HL-60 (cell line): ENCODE data around the gene UBE2G1.

Experiments
- DNase-seq, 2 experiments: peaks; one replicate each; pipeline ENCODE4 v3.0.0-alpha.2; 2010 to 2020; ENCODE audit warnings: low read depth in 1 of 2, low spot score in 1 of 2
- H3K27ac ChIP-seq: fragments of 250-450 bp; sonication (Bioruptor Pico); replicated peaks from 2 replicates; pipeline ENCODE4 v1.5.1; 2020; ENCODE audit warnings: mild to moderate bottlenecking, moderate library complexity
- H3K27me3 ChIP-seq: fragments of 250-450 bp; sonication (Bioruptor Pico); 2 replicates; pipeline ENCODE4 v1.5.1; 2021; ENCODE audit warnings: mild to moderate bottlenecking, moderate library complexity; ENCODE audit not compliant: insufficient read depth, poor library complexity, severe bottlenecking
- H3K4me3 ChIP-seq: replicated peaks from 2 replicates; pipeline ENCODE4 v1.5.1; 2011; ENCODE audit warnings: mild to moderate bottlenecking, control low read depth, low read length; ENCODE audit not compliant: insufficient read depth
- CTCF ChIP-seq: IDR thresholded peaks from one replicate; pipeline ENCODE4 v1.5.1; 2011; ENCODE audit warnings: low read length, control low read depth, inconsistent platforms; ENCODE audit not compliant: insufficient read depth
- GABPA ChIP-seq: IDR thresholded peaks from 2 replicates; pipeline ENCODE4 v1.6.1; 2012; ENCODE audit warnings: low read depth
- POLR2AphosphoS5 ChIP-seq: IDR thresholded peaks from 2 replicates; pipeline ENCODE4 v1.6.1; 2012; ENCODE audit warnings: low read depth
- SPI1 ChIP-seq: IDR thresholded peaks from 2 replicates; pipeline ENCODE4 v1.6.1; 2012; ENCODE audit warnings: low read depth, mild to moderate bottlenecking, borderline replicate concordance
- TF ChIP-seq, protein P1 (sequence below): IDR thresholded peaks from 2 replicates; pipeline ENCODE4 v1.6.1; 2012; ENCODE audit warnings: low read depth; ENCODE audit not compliant: insufficient replicate concordance

Gene UBE2G1

DNA sequence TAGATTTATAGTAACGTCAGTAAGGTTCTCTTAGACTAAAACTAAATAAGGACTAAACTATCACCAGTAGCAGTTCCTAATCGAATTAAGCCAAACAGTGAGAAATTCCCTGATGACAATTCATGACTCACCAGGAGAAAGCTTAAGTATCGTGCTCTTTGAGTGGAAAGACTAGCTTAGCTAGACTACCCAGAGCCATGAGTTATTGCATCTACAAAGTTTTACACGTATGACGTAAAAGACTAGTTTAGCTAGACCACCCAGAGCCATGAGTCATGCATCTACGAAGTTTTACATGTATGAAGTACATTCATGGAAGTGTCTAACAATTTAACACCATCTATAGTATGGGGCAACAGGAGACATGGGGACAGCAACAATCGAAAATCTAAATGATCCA, 36.6 kb downstream of the UBE2G1 start:
- TF ChIP-seq GABPA (no peak), POLR2AphosphoS5 (no peak)
- Histone ChIP-seq H3K27ac (no peak overlapping the region), H3K4me3 (no peak overlapping the region), H3K27me3 (no peaks in the 10 kb centered on the region)
- no peak for DNase-seq

DNA sequence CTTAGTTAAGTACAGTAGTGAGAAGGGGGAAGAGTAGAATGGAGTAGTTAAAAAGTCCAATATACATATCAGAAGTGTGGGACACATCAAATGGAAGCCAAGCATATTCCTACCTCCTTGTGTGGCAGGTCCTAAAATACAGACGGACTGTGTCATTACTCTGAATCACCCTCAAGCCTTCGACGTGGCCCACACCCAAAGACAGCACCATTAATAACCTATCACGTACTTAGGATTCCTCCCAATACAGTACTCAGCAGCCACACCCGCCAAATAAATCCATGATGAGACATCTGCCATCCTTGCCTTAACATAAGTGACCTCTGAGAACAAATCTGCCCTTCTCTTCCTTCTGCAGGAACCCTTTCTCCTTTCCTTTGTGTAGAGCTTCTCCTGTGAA, 38.9 kb downstream of the UBE2G1 start:
- H3K27ac ChIP-seq: no peak overlapping the region
- no peak for DNase-seq
- no peak for TF ChIP-seq GABPA
- TF ChIP-seq SPI1: no peak
- TF ChIP-seq CTCF: no peak
- no peak for TF ChIP-seq POLR2AphosphoS5
- TF ChIP-seq, protein P1, sequence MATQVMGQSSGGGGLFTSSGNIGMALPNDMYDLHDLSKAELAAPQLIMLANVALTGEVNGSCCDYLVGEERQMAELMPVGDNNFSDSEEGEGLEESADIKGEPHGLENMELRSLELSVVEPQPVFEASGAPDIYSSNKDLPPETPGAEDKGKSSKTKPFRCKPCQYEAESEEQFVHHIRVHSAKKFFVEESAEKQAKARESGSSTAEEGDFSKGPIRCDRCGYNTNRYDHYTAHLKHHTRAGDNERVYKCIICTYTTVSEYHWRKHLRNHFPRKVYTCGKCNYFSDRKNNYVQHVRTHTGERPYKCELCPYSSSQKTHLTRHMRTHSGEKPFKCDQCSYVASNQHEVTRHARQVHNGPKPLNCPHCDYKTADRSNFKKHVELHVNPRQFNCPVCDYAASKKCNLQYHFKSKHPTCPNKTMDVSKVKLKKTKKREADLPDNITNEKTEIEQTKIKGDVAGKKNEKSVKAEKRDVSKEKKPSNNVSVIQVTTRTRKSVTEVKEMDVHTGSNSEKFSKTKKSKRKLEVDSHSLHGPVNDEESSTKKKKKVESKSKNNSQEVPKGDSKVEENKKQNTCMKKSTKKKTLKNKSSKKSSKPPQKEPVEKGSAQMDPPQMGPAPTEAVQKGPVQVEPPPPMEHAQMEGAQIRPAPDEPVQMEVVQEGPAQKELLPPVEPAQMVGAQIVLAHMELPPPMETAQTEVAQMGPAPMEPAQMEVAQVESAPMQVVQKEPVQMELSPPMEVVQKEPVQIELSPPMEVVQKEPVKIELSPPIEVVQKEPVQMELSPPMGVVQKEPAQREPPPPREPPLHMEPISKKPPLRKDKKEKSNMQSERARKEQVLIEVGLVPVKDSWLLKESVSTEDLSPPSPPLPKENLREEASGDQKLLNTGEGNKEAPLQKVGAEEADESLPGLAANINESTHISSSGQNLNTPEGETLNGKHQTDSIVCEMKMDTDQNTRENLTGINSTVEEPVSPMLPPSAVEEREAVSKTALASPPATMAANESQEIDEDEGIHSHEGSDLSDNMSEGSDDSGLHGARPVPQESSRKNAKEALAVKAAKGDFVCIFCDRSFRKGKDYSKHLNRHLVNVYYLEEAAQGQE: no peak
- H3K27me3 ChIP-seq: no peaks in the 10 kb centered on the region
- no peak overlapping the region for H3K4me3 ChIP-seq

GRCh38 chr17:4326608-4327007, 39.9 kb downstream of the UBE2G1 start:
- no peak for DNase-seq
- no peak overlapping the region for H3K4me3 ChIP-seq
- H3K27me3 ChIP-seq: no peaks in the 10 kb centered on the region
- H3K27ac ChIP-seq: no peak overlapping the region
- no peak for TF ChIP-seq CTCF
- TF ChIP-seq, protein P1: no peak
- TF ChIP-seq SPI1: no peak
- TF ChIP-seq POLR2AphosphoS5: no peak
- TF ChIP-seq GABPA: no peak

DNA sequence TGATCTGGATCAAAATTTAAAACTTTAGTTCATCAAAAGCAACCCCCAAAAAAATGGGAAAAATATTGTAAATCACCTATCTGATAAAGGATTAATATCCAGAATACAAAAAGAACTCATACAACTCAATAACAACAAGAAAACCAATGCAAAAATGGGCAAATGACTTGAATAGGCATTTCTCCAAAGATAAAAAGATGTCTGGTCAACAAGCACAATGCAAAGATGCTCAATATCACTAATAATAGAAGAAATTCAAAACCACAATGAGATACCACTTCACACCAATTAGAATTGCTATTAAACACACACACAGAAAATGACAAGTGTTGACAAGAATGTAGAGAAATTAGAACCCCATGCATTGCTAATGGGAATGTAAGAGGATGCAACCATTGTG, 40.4 kb downstream of the UBE2G1 start:
- Histone ChIP-seq H3K27me3 (no peaks in the 10 kb centered on the region), H3K4me3 (no peak overlapping the region), H3K27ac (no peak overlapping the region)
- no peak for DNase-seq
- TF ChIP-seq SPI1: no peak
- no peak for TF ChIP-seq CTCF
- TF ChIP-seq GABPA: no peak
- TF ChIP-seq, protein P1: no peak
